ENCODE data around the gene CEP70. TPM values are rescaled to one million over a fixed set of nuclear protein-coding genes. Genes with fewer than 3 reads are reported as not detected.

CEP70 gene
- total and polyA plus RNA-seq, 2 donors (not counting 1 experiment from before 2014, with no cell fraction given): 1.00 to 9.6 TPM

- Histone ChIP-seq H3K27ac (ENCODE audit: low read length in 2 of 2) (no peak overlapping the region), H3K36me3 (replicated peaks in 1 of 2; ENCODE audit: control extremely low read depth in 1 of 2, control insufficient read depth in 1 of 2, extremely low read depth in 1 of 2, insufficient read depth in 2 of 2, low read length in 1 of 2) (peaks cover 0 to 11% of the 10 kb centered on the region in 2 experiments), H4K20me1 (ENCODE audit: control insufficient read depth, insufficient read depth, low read length, poor library complexity, severe bottlenecking) (no peaks in the 10 kb centered on the region), H3K4me2 (replicated peaks; ENCODE audit: low read depth, low read length, poor library complexity, severe bottlenecking) (no peak overlapping the region), H3K4me3 (ENCODE audit: control extremely low read depth in 1 of 5, extremely low read depth in 1 of 5, insufficient read depth in 1 of 5, low read depth in 2 of 5, low read length in 4 of 5) (no peak overlapping the region), H3K9ac (ENCODE audit: low read length) (no peak overlapping the region), H2AFZ (ENCODE audit: insufficient read depth, low read depth, low read length, poor library complexity, severe bottlenecking) (no peak overlapping the region), H3K9me3 (ENCODE audit: control extremely low read depth in 1 of 3, control insufficient read depth in 2 of 3, insufficient read depth in 1 of 3, low read length in 2 of 3) (no peaks in the 10 kb centered on the region), H3K4me1 (ENCODE audit: control insufficient read depth in 2 of 2, insufficient read depth in 2 of 2, low read length in 2 of 2) (no peaks in the 10 kb centered on the region), H3K27me3 (replicated peaks in 1 of 4; ENCODE audit: control extremely low read depth in 1 of 4, control insufficient read depth in 3 of 4, insufficient read depth in 4 of 4, low read length in 3 of 4) (no peaks in the 10 kb centered on the region), H3K79me2 (ENCODE audit: control insufficient read depth, insufficient read depth, low read length) (no peaks in the 10 kb centered on the region)
- H3K9me3 Mint-ChIP-seq (ENCODE audit: insufficient read depth): no peaks in the 10 kb centered on the region
- intact Hi-C loops (cut with micrococcal nuclease): no loop called here
- H3K4me3 Mint-ChIP-seq: no peak overlapping the region
- no peak for DNase-seq
- CTCF ChIA-PET: no interaction called here
- POLR2A ChIA-PET: no interaction called here
- no peaks in the 10 kb centered on the region for H3K4me1 Mint-ChIP-seq
- no peak overlapping the region for H3K27ac Mint-ChIP-seq
- no peak for ATAC-seq (ENCODE audit: low read depth)
- WGBS (ENCODE audit: insufficient coverage): 92% methylated on average over 5 of the region's 6 CpGs
- no peaks in the 10 kb centered on the region for H3K27me3 Mint-ChIP-seq
- TF ChIP-seq EZH2 (IDR thresholded peaks at IDR 0.05; ENCODE audit: borderline replicate concordance, insufficient read depth, low read depth, low read length, poor library complexity, severe bottlenecking) (no peak), CTCF (IDR thresholded peaks at IDR 0.05) (no peak)
These were observed 35.5 kb upstream of the CEP70 start for GRCh38 chr3:138629526-138629925.

GRCh38 chr3:138625707-138626365 lies 31.8 kb upstream of the CEP70 start:
- TF ChIP-seq CTCF (IDR thresholded peaks at IDR 0.05): no peak
- TF ChIP-seq EZH2 (IDR thresholded peaks at IDR 0.05; ENCODE audit: borderline replicate concordance, insufficient read depth, low read depth, low read length, poor library complexity, severe bottlenecking): no peak
- no peaks in the 10 kb centered on the region for H3K4me1 ChIP-seq (ENCODE audit: control insufficient read depth in 2 of 2, insufficient read depth in 2 of 2, low read length in 2 of 2)
- H3K9me3 ChIP-seq (ENCODE audit: control extremely low read depth in 1 of 3, control insufficient read depth in 2 of 3, insufficient read depth in 1 of 3, low read length in 2 of 3): no peaks in the 10 kb centered on the region
- H3K4me3 Mint-ChIP-seq: no peak overlapping the region
- POLR2A ChIA-PET: no interaction called here
- H3K4me3 ChIP-seq (ENCODE audit: control extremely low read depth in 1 of 5, extremely low read depth in 1 of 5, insufficient read depth in 1 of 5, low read depth in 2 of 5, low read length in 4 of 5): no peak overlapping the region
- H3K79me2 ChIP-seq (ENCODE audit: control insufficient read depth, insufficient read depth, low read length): no peaks in the 10 kb centered on the region
- ATAC-seq (ENCODE audit: low read depth): no peak
- no peaks in the 10 kb centered on the region for H4K20me1 ChIP-seq (ENCODE audit: control insufficient read depth, insufficient read depth, low read length, poor library complexity, severe bottlenecking)
- no peak overlapping the region for H2AFZ ChIP-seq (ENCODE audit: insufficient read depth, low read depth, low read length, poor library complexity, severe bottlenecking)
- intact Hi-C loops (cut with micrococcal nuclease): no loop called here
- no peak overlapping the region for H3K27ac Mint-ChIP-seq
- H3K4me2 ChIP-seq (replicated peaks; ENCODE audit: low read depth, low read length, poor library complexity, severe bottlenecking): no peak overlapping the region
- CTCF ChIA-PET: interaction anchor here (1.1 to 2.5 kb wide), 2 partner anchors 10 to 290 kb away, joined by 3 to 8 read pairs; no protein-coding TSS in a partner anchor
- H3K27ac ChIP-seq (ENCODE audit: low read length in 2 of 2): no peak overlapping the region
- no peaks in the 10 kb centered on the region for H3K4me1 Mint-ChIP-seq
- no peak overlapping the region for H3K9ac ChIP-seq (ENCODE audit: low read length)
- DNase-seq: no peak
- H3K9me3 Mint-ChIP-seq (ENCODE audit: insufficient read depth): no peaks in the 10 kb centered on the region
- WGBS (ENCODE audit: insufficient coverage): no CpG with 5 or more reads among the region's 3 CpGs
- H3K27me3 Mint-ChIP-seq: no peaks in the 10 kb centered on the region
- peaks cover 0 to 11% of the 10 kb centered on the region in 2 experiments for H3K36me3 ChIP-seq (replicated peaks in 1 of 2; ENCODE audit: control extremely low read depth in 1 of 2, control insufficient read depth in 1 of 2, extremely low read depth in 1 of 2, insufficient read depth in 2 of 2, low read length in 1 of 2)
- no peaks in the 10 kb centered on the region for H3K27me3 ChIP-seq (replicated peaks in 1 of 4; ENCODE audit: control extremely low read depth in 1 of 4, control insufficient read depth in 3 of 4, insufficient read depth in 4 of 4, low read length in 3 of 4)

Data from B cell (primary cell).